SU-DHL-6 (cell line): ENCODE data around the gene OR4K2.

Experiments
- H2AFZ ChIP-seq: fragments of 200-600 bp; sonication (generic); 2 replicates; pipeline ENCODE4 v1.6.1; 2014; ENCODE audit warnings: low read depth, mild to moderate bottlenecking, moderate library complexity, mixed read lengths, antibody characterized with exemption, low read length; ENCODE audit not compliant: severe bottlenecking
- H3F3A ChIP-seq: fragments of 200-600 bp; shearing (Covaris generic); 2 replicates; pipeline ENCODE4 v1.6.0; 2016; ENCODE audit warnings: antibody characterized with exemption, mild to moderate bottlenecking; ENCODE audit not compliant: insufficient read depth
- H3K27ac ChIP-seq: fragments of 200-600 bp; sonication (generic); 2 replicates; pipeline ENCODE4 v1.5.1; 2016; ENCODE audit warnings: low read depth, mild to moderate bottlenecking, low read length, moderate library complexity, mixed read lengths
- H3K27me3 ChIP-seq: fragments of 200-600 bp; sonication (generic), shearing (Covaris generic); 2 replicates; pipeline ENCODE4 v1.6.0; 2014; ENCODE audit warnings: mild to moderate bottlenecking, low read length
- H3K36me3 ChIP-seq: fragments of 200-600 bp; sonication (generic); 2 replicates; pipeline ENCODE4 v1.6.1; 2014; ENCODE audit warnings: mild to moderate bottlenecking, low read length, mixed read lengths
- H3K4me2 ChIP-seq: fragments of 300-600, 200-600 bp; shearing (Covaris generic), sonication (generic); 2 replicates; pipeline ENCODE4 v1.6.0; 2014; ENCODE audit warnings: low read length, low read depth, mild to moderate bottlenecking; ENCODE audit not compliant: poor library complexity, severe bottlenecking
- H3K4me3 ChIP-seq: fragments of 200-600 bp; sonication (generic); 2 replicates; pipeline ENCODE4 v1.5.1; 2014; ENCODE audit warnings: antibody characterized with exemption, low read length, mild to moderate bottlenecking, mixed read lengths; ENCODE audit not compliant: insufficient read depth, poor library complexity, severe bottlenecking
- H3K79me2 ChIP-seq: fragments of 200-600 bp; sonication (generic); 2 replicates; pipeline ENCODE4 v1.6.1; 2014; ENCODE audit warnings: mild to moderate bottlenecking, low read length, moderate library complexity; ENCODE audit not compliant: insufficient read depth
- H3K9ac ChIP-seq: fragments of 200-600 bp; sonication (generic); 2 replicates; pipeline ENCODE4 v1.7.0; 2014; ENCODE audit warnings: mild to moderate bottlenecking, low read length
- H3K9me2 ChIP-seq: fragments of 200-600 bp; sonication (generic); replicated peaks from 2 replicates; pipeline ENCODE4 v1.6.1; 2014; ENCODE audit warnings: low read length; ENCODE audit not compliant: insufficient read depth
- H3K9me3 ChIP-seq: fragments of 200-600 bp; sonication (generic); 2 replicates; pipeline ENCODE4 v1.6.1; 2014; ENCODE audit warnings: low read length, mixed read lengths; ENCODE audit not compliant: insufficient read depth
- H4K20me1 ChIP-seq: fragments of 200-600 bp; sonication (generic); 2 replicates; pipeline ENCODE4 v1.6.1; 2014; ENCODE audit warnings: low read depth, mild to moderate bottlenecking, antibody characterized with exemption, low read length, moderate library complexity, mixed read lengths
- CTCF ChIP-seq: fragments of 200-600 bp; sonication (generic); IDR thresholded peaks from one replicate; pipeline ENCODE4 v1.5.1; 2017; ENCODE audit warnings: antibody characterized with exemption, mild to moderate bottlenecking, low read length, moderate library complexity; ENCODE audit not compliant: insufficient read depth, poor library complexity, severe bottlenecking
- EZH2phosphoT487 ChIP-seq: fragments of 200-600 bp; sonication (generic), shearing (Covaris generic); conservative IDR thresholded peaks from 2 replicates; pipeline ENCODE4 v1.6.1; 2018; ENCODE audit warnings: mild to moderate bottlenecking, antibody characterized with exemption, low read length, moderate library complexity, mixed read lengths

OR4K2 gene

DNA sequence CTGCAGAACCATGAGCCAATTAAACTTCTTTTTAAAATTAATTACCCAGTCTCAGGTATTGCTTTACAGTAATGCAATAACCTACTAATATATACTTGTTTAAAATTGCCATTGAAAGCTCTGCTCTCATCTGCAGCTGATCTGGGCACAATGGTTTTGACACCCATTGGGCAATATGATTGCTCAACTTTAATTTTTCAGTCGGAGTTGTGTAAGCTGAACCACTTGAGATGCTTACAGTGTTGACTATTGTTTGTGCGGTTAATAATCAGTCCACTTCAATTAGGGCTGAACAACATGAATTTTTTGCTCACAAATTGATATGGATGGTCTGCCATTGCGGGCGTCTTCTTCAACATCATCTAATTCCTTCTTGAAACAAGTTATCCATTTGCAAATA, 27.5 kb downstream of the OR4K2 start:
- no peak for TF ChIP-seq EZH2phosphoT487
- TF ChIP-seq CTCF: no peak
- no peak overlapping the region for H2AFZ ChIP-seq
- H4K20me1 ChIP-seq: no peaks in the 10 kb centered on the region
- H3K79me2 ChIP-seq: no peaks in the 10 kb centered on the region
- H3F3A ChIP-seq: no peaks in the 10 kb centered on the region
- H3K9ac ChIP-seq: no peak overlapping the region
- no peaks in the 10 kb centered on the region for H3K27me3 ChIP-seq
- no peak overlapping the region for H3K4me3 ChIP-seq
- no peaks in the 10 kb centered on the region for H3K36me3 ChIP-seq
- no peak overlapping the region for H3K4me2 ChIP-seq
- no peak overlapping the region for H3K27ac ChIP-seq
- no peaks in the 10 kb centered on the region for H3K9me3 ChIP-seq
- no peaks in the 10 kb centered on the region for H3K9me2 ChIP-seq

- Histone ChIP-seq H4K20me1 (no peaks in the 10 kb centered on the region), H3K9me3 (no peaks in the 10 kb centered on the region), H3F3A (no peaks in the 10 kb centered on the region), H3K9me2 (no peaks in the 10 kb centered on the region), H3K79me2 (no peaks in the 10 kb centered on the region), H3K36me3 (no peaks in the 10 kb centered on the region), H3K27ac (no peak overlapping the region), H2AFZ (no peak overlapping the region), H3K4me2 (no peak overlapping the region), H3K4me3 (no peak overlapping the region), H3K9ac (no peak overlapping the region), H3K27me3 (no peaks in the 10 kb centered on the region)
- TF ChIP-seq CTCF: no peak
- no peak for TF ChIP-seq EZH2phosphoT487
Measured at GRCh38 chr14:19906665-19907064, 31.7 kb downstream of the OR4K2 start.

DNA sequence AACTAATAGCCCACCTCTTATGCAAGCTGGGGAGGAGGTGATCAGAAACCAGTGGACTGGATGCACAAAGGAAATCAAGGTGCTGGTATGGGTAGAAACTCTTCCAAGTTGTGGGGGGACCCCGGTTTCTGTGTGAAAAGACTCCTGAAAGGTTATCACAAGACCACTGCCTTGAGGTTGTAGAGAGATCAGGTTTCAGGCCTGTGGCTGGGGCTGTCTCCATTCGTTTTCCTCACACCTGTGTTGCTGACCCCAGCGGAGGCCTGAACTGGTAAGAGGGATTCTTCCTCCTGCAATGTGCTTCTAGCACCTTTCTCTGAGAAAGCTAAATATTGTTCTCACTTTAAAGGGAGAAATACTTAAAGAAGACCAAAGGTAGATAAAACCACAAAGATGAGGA, 36.2 kb downstream of the OR4K2 start:
- no peaks in the 10 kb centered on the region for H3K9me2 ChIP-seq
- no peak overlapping the region for H3K4me3 ChIP-seq
- no peak overlapping the region for H3K4me2 ChIP-seq
- no peaks in the 10 kb centered on the region for H3K27me3 ChIP-seq
- TF ChIP-seq CTCF (no peak), EZH2phosphoT487 (no peak)
- no peaks in the 10 kb centered on the region for H3F3A ChIP-seq
- no peak overlapping the region for H3K9ac ChIP-seq
- H4K20me1 ChIP-seq: no peaks in the 10 kb centered on the region
- H3K9me3 ChIP-seq: no peaks in the 10 kb centered on the region
- H3K27ac ChIP-seq: no peak overlapping the region
- no peaks in the 10 kb centered on the region for H3K79me2 ChIP-seq
- H2AFZ ChIP-seq: no peak overlapping the region
- no peaks in the 10 kb centered on the region for H3K36me3 ChIP-seq

DNA sequence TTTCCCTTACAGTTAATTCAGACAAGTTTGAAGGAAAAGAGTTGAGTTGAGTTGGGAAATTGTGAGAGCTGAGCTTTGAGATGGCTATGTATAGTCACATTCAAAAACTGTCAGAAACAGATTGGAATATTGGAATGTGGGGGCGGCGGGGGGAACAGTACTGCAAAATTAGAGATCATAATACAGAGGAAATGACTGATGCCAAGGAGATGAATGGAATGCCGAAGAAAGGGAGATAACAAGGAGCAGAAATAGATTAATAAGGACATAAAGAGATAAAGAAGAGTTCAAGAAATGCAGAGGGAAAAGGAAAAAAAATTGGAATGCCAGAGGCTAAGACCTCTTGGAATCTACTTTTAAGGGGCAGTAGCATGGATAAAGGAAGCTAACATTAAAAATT, 42.3 kb downstream of the OR4K2 start:
- H3K36me3 ChIP-seq: no peaks in the 10 kb centered on the region
- TF ChIP-seq CTCF: no peak
- TF ChIP-seq EZH2phosphoT487: no peak
- no peak overlapping the region for H3K27ac ChIP-seq
- H3K9me2 ChIP-seq: no peaks in the 10 kb centered on the region
- no peaks in the 10 kb centered on the region for H4K20me1 ChIP-seq
- H3K27me3 ChIP-seq: no peaks in the 10 kb centered on the region
- no peak overlapping the region for H3K4me2 ChIP-seq
- no peaks in the 10 kb centered on the region for H3K9me3 ChIP-seq
- H3K9ac ChIP-seq: no peak overlapping the region
- H3K4me3 ChIP-seq: no peak overlapping the region
- H2AFZ ChIP-seq: no peak overlapping the region
- no peaks in the 10 kb centered on the region for H3F3A ChIP-seq
- no peaks in the 10 kb centered on the region for H3K79me2 ChIP-seq
